Stomach (tissue), 4 donors: ENCODE measurements around the gene KRT74.

ENCODE experiments used
- POLR2A ChIP-seq, 4 donors: fragments of 450-650 bp; IDR thresholded peaks; one replicate each; pipeline ENCODE4 v1.6.1; 2016; ENCODE audit warnings: antibody characterized with exemption in 4 of 4, control low read depth in 2 of 4, mild to moderate bottlenecking in 1 of 4, moderate library complexity in 1 of 4
- POLR2AphosphoS5 ChIP-seq, 3 donors: sonication (generic); formaldehyde crosslinking; IDR thresholded peaks; one replicate each; pipeline ENCODE4 v1.6.1; 2016; ENCODE audit warnings: antibody characterized with exemption in 3 of 3

GRCh38 chr12:52566847-52567291, 6.8 kb downstream of the KRT74 start:
- TF ChIP-seq POLR2AphosphoS5 (IDR thresholded peaks at IDR 0.05) (no peak), POLR2A (IDR thresholded peaks at IDR 0.05) (no peak)
